WTC11 (cell line): Measurements from ENCODE around the gene DEPDC5. TPM values are rescaled to one million over a fixed set of nuclear protein-coding genes. Genes with fewer than 3 reads are reported as not detected.

ENCODE experiments used
- ATAC-seq: fragments of 200-7000 bp; cut with Tn5 transposase; 2 replicates; pipeline ENCODE4 v1.10.0; 2021; ENCODE audit warnings: mild to moderate bottlenecking, moderate library complexity
- CTCF ChIA-PET: fragments of 300-600 bp; sonication (Branson Sonifier 250); formaldehyde crosslinking; loops from one replicate; lab custom pipeline; 2021; ENCODE audit warnings: antibody characterized with exemption; lab: Charles Lee
- POLR2A ChIA-PET: fragments of 350-600 bp; sonication (Branson Sonifier 250); formaldehyde crosslinking; loops from one replicate; lab custom pipeline; 2021; ENCODE audit warnings: antibody characterized with exemption; lab: Charles Lee
- DNase-seq: peaks from one replicate; pipeline ENCODE4 v3.0.0; 2021; ENCODE audit warnings: low spot score
- H3K27ac Mint-ChIP-seq: 2 replicates; pipeline ENCODE4 v1.8.0; 2021; ENCODE audit warnings: mixed read lengths
- H3K27me3 Mint-ChIP-seq: 2 replicates; pipeline ENCODE4 v1.8.0; 2021; ENCODE audit warnings: low read depth, mild to moderate bottlenecking, moderate library complexity, mixed read lengths
- H3K36me3 Mint-ChIP-seq: 2 replicates; pipeline ENCODE4 v1.8.0; 2021; ENCODE audit warnings: mixed read lengths
- H3K4me1 Mint-ChIP-seq: 2 replicates; pipeline ENCODE4 v1.8.0; 2022; ENCODE audit warnings: mixed read lengths
- H3K4me3 Mint-ChIP-seq: 2 replicates; pipeline ENCODE4 v1.8.0; 2021; ENCODE audit warnings: mild to moderate bottlenecking, moderate library complexity, mixed read lengths
- H3K9me3 Mint-ChIP-seq: 2 replicates; pipeline ENCODE4 v1.8.0; 2021; ENCODE audit warnings: mixed read lengths
- AR ChIP-seq: fragments of 250-450 bp; sonication (Bioruptor Pico); IDR thresholded peaks from 2 replicates; pipeline ENCODE4 v1.9.0; 2021; ENCODE audit warnings: mild to moderate bottlenecking
- ATF1 ChIP-seq: sonication (generic); formaldehyde crosslinking; IDR thresholded peaks from 2 replicates; pipeline ENCODE4 v1.8.1; 2023; ENCODE audit warnings: mild to moderate bottlenecking, moderate library complexity, missing genetic modification reagents
- ATF2 ChIP-seq: sonication (generic); formaldehyde crosslinking; IDR thresholded peaks from 2 replicates; pipeline ENCODE4 v1.8.1; 2022; ENCODE audit warnings: low read depth, missing genetic modification reagents, borderline replicate concordance
- ATF3 ChIP-seq: sonication (generic); formaldehyde crosslinking; conservative IDR thresholded peaks from 2 replicates; pipeline ENCODE4 v1.8.1; 2022; ENCODE audit warnings: mild to moderate bottlenecking, missing genetic modification reagents
- CREB1 ChIP-seq: sonication (generic); formaldehyde crosslinking; IDR thresholded peaks from 2 replicates; pipeline ENCODE4 v1.8.0; 2023; ENCODE audit warnings: mild to moderate bottlenecking, missing genetic modification reagents
- EMX1 ChIP-seq: fragments of 250-450 bp; sonication (Bioruptor Pico); IDR thresholded peaks from 2 replicates; pipeline ENCODE4 v1.8.0; 2021; ENCODE audit warnings: mild to moderate bottlenecking
- ERG ChIP-seq: fragments of 250-450 bp; sonication (Bioruptor Pico); IDR thresholded peaks from 2 replicates; pipeline ENCODE4 v1.8.0; 2021; ENCODE audit warnings: mild to moderate bottlenecking
- FOXP4 ChIP-seq: sonication (generic); formaldehyde crosslinking; IDR thresholded peaks from 2 replicates; pipeline ENCODE4 v1.8.0; 2022; ENCODE audit warnings: mild to moderate bottlenecking, missing genetic modification reagents
- GRHL2 ChIP-seq: fragments of 250-450 bp; sonication (Bioruptor Pico); IDR thresholded peaks from 2 replicates; pipeline ENCODE4 v1.8.0; 2022; ENCODE audit warnings: mild to moderate bottlenecking, moderate library complexity; ENCODE audit not compliant: insufficient replicate concordance, severe bottlenecking
- HMGA2 ChIP-seq: fragments of 250-450 bp; sonication (Bioruptor Pico); IDR thresholded peaks from 2 replicates; pipeline ENCODE4 v1.4.0; 2021; ENCODE audit warnings: mild to moderate bottlenecking, moderate library complexity
- HMGXB4 ChIP-seq: sonication (generic); formaldehyde crosslinking; IDR thresholded peaks from 2 replicates; pipeline ENCODE4 v1.8.1; 2023; ENCODE audit warnings: mild to moderate bottlenecking, moderate library complexity, missing genetic modification reagents
- MLX ChIP-seq: sonication (generic); formaldehyde crosslinking; IDR thresholded peaks from 2 replicates; pipeline ENCODE4 v1.8.1; 2023; ENCODE audit warnings: mild to moderate bottlenecking, missing genetic modification reagents, moderate library complexity
- NR2C2 ChIP-seq: sonication (generic); formaldehyde crosslinking; IDR thresholded peaks from 2 replicates; pipeline ENCODE4 v1.8.0; 2022; ENCODE audit warnings: mild to moderate bottlenecking, missing genetic modification reagents
- PRDM15 ChIP-seq: sonication (generic); formaldehyde crosslinking; IDR thresholded peaks from 2 replicates; pipeline ENCODE4 v1.8.0; 2022; ENCODE audit warnings: missing genetic modification reagents
- STAT6 ChIP-seq: sonication (generic); formaldehyde crosslinking; conservative IDR thresholded peaks from 2 replicates; pipeline ENCODE4 v1.8.1; 2023; ENCODE audit warnings: mild to moderate bottlenecking, low read depth, missing genetic modification reagents, moderate library complexity
- TEAD4 ChIP-seq: sonication (generic); formaldehyde crosslinking; IDR thresholded peaks from 2 replicates; pipeline ENCODE4 v1.8.0; 2022; ENCODE audit warnings: mild to moderate bottlenecking, missing genetic modification reagents
- ZNF396 ChIP-seq: fragments of 250-450 bp; sonication (Bioruptor Pico); IDR thresholded peaks from 2 replicates; pipeline ENCODE4 v1.8.0; 2021; ENCODE audit warnings: mild to moderate bottlenecking, moderate library complexity, borderline replicate concordance
- ZNF423 ChIP-seq: fragments of 250-450 bp; sonication (Bioruptor Pico); IDR thresholded peaks from 2 replicates; pipeline ENCODE4 v2.1.2; 2022; ENCODE audit warnings: mild to moderate bottlenecking, moderate library complexity
- total RNA-seq: library from RNA; stranded (reverse); gene quantifications from 3 replicates; pipeline ENCODE4 v1.2.3, GENCODE V29; 2021

Gene DEPDC5
- total RNA-seq, 1 experiment from 2014 or later = 40.5 TPM

- Mint-ChIP-seq H3K27me3 (no peaks in the 10 kb centered on the region), H3K4me3 (no peak overlapping the region), H3K4me1 (peaks cover 10% of the 10 kb centered on the region), H3K27ac (peak overlapping the region; percentile 57; the same call in 1 of the 2 replicates), H3K36me3 (peaks cover 15% of the 10 kb centered on the region), H3K9me3 (peaks cover 4% of the 10 kb centered on the region)
- POLR2A ChIA-PET = no interaction called here
- ATAC-seq (no peak), DNase-seq (no peak)
- TF ChIP-seq ERG (CRISPR knock-in tag) (no peak), ATF3 (no peak), NR2C2 (CRISPR knock-in tag) (no peak), GRHL2 (CRISPR knock-in tag) (no peak), STAT6 (CRISPR knock-in tag) (no peak), TEAD4 (CRISPR knock-in tag) (no peak), PRDM15 (CRISPR knock-in tag) (no peak), HMGA2 (CRISPR knock-in tag) (no peak), ATF2 (CRISPR knock-in tag) (no peak), AR (CRISPR knock-in tag) (no peak), CREB1 (CRISPR knock-in tag) (no peak), HMGXB4 (CRISPR knock-in tag) (no peak), EMX1 (CRISPR knock-in tag) (no peak), ATF1 (CRISPR knock-in tag) (no peak), ZNF423 (CRISPR knock-in tag) (no peak), FOXP4 (CRISPR knock-in tag) (no peak), MLX (no peak), ZNF396 (CRISPR knock-in tag) (no peak)
- CTCF ChIA-PET = interaction anchor here (1.7 kb wide), 1 partner anchor 117 kb away, joined by 7 read pairs; no protein-coding TSS in a partner anchor
Observed at GRCh38 chr22:31853736-31854495, 100.1 kb downstream of the DEPDC5 start.
